Mesothelial cell of epicardium (in vitro differentiated cells): Measurements from ENCODE around the gene CXCL16. TPM values are rescaled to one million over a fixed set of nuclear protein-coding genes. Genes with fewer than 3 reads are reported as not detected.

Experiments
- DNase-seq, 2 experiments: peaks; one replicate each; pipeline ENCODE4 v3.0.0; 2021; ENCODE audit warnings: low spot score in 2 of 2; ENCODE audit not compliant: unreplicated experiment in 2 of 2
- H3K27ac Mint-ChIP-seq: 2 replicates; pipeline ENCODE4 v1.8.0; 2021; ENCODE audit warnings: mixed read lengths
- H3K27me3 Mint-ChIP-seq: 2 replicates; pipeline ENCODE4 v1.8.0; 2021; ENCODE audit warnings: low read depth, mixed read lengths
- H3K36me3 Mint-ChIP-seq: 2 replicates; pipeline ENCODE4 v1.8.0; 2021; ENCODE audit warnings: mixed read lengths
- H3K4me1 Mint-ChIP-seq: 2 replicates; pipeline ENCODE4 v1.8.0; 2021; ENCODE audit warnings: mixed read lengths
- H3K4me3 Mint-ChIP-seq: 2 replicates; pipeline ENCODE4 v1.8.0; 2021; ENCODE audit warnings: mild to moderate bottlenecking, moderate library complexity, mixed read lengths
- H3K9me3 Mint-ChIP-seq: 2 replicates; pipeline ENCODE4 v1.8.0; 2021; ENCODE audit warnings: mixed read lengths
- total RNA-seq: library from RNA; stranded (reverse); gene quantifications from 3 replicates; pipeline ENCODE4 v1.2.1, GENCODE V29; 2021
- TF ChIP-seq, protein P1 (sequence below): fragments of 200-600 bp; sonication (generic); IDR thresholded peaks from one replicate; pipeline ENCODE4 v1.5.0; 2021; ENCODE audit warnings: antibody characterized with exemption; ENCODE audit not compliant: unreplicated experiment

The CXCL16 gene
- total RNA-seq, 1 donor from 2014 or later = 8.1 TPM

DNA sequence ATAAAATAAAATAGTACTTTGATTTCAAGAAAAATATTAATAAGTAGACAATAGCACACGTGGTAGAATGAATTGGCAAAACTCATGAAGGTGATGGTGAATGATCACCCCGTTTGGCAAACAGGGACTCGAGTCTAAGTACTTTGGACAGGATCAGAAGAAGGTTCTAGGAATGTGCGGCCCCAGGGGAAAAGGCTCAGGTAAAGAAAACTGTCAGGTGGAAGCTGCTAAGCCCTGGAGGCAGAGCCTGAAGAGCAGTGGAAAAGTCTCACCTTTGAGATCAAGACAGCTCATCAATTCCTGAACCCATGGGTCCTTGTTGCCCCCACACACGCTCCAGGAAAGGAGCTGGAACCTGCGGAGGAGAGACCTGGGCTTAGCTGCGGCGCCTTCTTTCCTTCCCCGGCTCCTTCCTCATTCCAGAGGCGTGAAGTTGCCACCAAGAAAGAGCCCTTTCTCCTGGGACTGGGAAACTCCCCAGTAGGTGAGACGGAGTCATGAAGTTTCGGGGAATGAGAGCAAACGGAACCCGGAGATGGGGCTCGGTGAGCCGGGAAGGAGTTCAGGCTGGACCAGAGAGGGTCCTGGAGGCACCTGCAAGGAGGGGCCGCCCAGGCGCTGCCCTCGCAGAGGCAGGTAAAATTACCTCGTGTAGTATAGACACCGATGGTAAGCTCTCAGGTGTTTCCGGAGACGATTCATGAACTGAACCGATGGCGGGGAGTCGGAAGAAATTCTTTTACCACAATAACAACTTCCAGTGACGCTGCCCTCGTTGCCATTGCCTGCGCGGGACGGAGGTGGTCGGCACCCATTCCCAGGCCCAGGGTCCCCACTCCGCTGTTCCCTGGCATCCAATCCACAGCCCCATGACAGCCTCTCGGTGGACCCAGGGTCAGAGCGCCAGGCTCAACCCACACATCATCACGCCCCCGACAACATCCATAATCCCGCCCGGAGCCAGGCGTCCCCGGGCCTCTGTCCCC is 1.3 kb downstream of the CXCL16 start:
- H3K9me3 Mint-ChIP-seq = no peaks in the 10 kb centered on the region
- H3K27me3 Mint-ChIP-seq = peaks cover 77% of the 10 kb centered on the region
- H3K27ac Mint-ChIP-seq = peak overlapping the region; percentile 92
- TF ChIP-seq, protein P1, sequence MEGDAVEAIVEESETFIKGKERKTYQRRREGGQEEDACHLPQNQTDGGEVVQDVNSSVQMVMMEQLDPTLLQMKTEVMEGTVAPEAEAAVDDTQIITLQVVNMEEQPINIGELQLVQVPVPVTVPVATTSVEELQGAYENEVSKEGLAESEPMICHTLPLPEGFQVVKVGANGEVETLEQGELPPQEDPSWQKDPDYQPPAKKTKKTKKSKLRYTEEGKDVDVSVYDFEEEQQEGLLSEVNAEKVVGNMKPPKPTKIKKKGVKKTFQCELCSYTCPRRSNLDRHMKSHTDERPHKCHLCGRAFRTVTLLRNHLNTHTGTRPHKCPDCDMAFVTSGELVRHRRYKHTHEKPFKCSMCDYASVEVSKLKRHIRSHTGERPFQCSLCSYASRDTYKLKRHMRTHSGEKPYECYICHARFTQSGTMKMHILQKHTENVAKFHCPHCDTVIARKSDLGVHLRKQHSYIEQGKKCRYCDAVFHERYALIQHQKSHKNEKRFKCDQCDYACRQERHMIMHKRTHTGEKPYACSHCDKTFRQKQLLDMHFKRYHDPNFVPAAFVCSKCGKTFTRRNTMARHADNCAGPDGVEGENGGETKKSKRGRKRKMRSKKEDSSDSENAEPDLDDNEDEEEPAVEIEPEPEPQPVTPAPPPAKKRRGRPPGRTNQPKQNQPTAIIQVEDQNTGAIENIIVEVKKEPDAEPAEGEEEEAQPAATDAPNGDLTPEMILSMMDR = no peak
- DNase-seq = no peak
- peak overlapping the region; percentile 72 for H3K4me3 Mint-ChIP-seq
- no peaks in the 10 kb centered on the region for H3K36me3 Mint-ChIP-seq
- H3K4me1 Mint-ChIP-seq = peaks cover 16% of the 10 kb centered on the region

DNA sequence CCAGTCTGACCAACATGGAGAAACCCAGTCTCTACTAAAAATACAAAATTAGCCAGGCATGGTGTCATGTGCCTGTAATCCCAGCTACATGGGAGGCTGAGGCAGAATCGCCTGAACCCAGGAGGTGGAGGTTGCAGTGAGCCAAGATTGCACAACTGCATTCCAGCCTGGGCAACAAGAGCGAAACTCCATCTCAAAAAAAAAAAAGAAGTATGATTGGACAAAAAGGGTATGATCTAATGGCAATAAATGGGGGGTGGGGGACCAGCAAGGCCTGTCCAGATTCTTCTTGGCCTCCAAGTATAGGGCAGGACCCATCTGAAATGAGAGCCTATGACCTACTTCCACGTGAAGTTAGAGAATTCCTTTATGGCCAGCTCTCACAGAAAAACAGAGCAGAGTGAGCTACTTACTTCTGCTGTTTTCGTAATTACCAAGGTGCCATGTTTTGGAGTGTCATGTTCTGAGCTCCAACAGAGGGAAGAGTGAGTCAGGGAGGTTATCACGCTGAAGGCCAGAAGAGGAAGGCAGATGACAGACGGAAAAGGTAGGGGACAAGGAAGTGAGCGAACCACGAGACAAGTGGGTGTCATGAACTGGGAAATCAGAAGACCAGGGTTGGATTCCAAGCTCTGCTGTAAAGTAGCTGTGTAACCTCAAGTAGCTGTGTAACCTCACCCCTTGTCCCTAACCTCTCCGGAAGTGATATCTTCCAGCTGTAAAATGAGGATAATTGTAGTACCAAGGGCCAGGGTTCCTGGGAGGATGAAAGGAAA is 3.7 kb downstream of the CXCL16 start:
- Mint-ChIP-seq H3K36me3 (no peaks in the 10 kb centered on the region), H3K4me3 (no peak overlapping the region), H3K4me1 (peaks cover 19% of the 10 kb centered on the region), H3K9me3 (no peaks in the 10 kb centered on the region), H3K27me3 (peaks cover 53% of the 10 kb centered on the region), H3K27ac (no peak overlapping the region)
- DNase-seq = no peak
- TF ChIP-seq, protein P1 = no peak

DNA sequence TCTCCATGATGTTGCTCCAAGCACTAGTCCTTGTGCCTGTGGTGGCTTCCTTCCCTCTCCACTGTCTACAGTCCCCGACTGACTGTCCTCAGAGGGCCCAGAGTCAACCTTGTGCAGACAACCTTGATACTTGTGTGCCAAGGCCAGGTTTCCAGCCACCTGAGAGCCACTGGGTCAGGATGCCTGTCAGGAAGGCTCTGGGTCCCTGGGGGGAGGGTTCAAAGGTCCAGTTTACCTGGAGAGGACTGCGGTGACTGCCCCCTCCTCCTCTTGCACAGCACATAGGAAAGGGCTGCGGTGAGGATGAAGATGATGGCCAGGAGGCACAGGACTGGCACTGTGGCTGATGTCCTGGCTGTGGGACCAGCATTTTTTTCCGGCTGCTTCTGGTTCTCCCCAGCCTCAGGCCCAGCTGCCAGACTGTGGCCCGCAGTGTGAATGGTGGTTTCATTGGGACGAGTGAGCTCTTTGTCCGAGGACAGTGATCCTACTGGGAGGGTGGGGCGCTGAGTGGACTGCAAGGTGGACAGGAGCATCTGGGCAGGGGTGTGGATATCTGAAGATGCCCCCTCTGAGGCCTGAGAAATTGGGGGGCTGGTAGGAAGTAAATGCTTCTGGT is 4.8 kb downstream of the CXCL16 start:
- Mint-ChIP-seq H3K36me3 (no peaks in the 10 kb centered on the region), H3K27me3 (peaks cover 42% of the 10 kb centered on the region), H3K27ac (no peak overlapping the region), H3K4me1 (peaks cover 18% of the 10 kb centered on the region), H3K9me3 (no peaks in the 10 kb centered on the region), H3K4me3 (no peak overlapping the region)
- DNase-seq = no peak
- TF ChIP-seq, protein P1 = no peak

DNA sequence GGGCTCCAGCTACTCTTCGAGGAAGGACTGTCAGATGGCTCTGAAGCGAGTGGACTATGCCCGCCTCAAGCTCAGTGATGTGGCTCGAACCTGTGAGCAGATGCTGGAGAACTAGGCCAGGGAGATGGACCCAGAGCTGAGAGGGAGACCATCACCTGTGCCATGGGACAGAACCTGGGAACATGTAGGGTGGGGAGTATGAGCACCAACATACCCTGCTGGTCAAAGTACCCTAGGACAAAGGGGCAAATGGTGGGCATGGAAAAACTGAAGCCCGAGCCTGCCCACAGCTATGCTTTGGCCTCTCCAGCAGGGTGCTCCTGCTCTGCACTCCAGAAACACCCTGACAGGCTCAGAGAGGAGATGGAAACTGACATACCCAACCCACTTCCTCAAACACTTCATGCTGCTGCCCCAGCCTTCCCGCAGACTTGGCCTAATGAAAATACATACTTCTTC is 6.6 kb downstream of the CXCL16 start:
- Mint-ChIP-seq H3K4me1 (peaks cover 8% of the 10 kb centered on the region), H3K4me3 (no peak overlapping the region), H3K27me3 (peaks cover 27% of the 10 kb centered on the region), H3K9me3 (no peaks in the 10 kb centered on the region), H3K36me3 (no peaks in the 10 kb centered on the region), H3K27ac (no peak overlapping the region)
- no peak for DNase-seq
- TF ChIP-seq, protein P1 = no peak

DNA sequence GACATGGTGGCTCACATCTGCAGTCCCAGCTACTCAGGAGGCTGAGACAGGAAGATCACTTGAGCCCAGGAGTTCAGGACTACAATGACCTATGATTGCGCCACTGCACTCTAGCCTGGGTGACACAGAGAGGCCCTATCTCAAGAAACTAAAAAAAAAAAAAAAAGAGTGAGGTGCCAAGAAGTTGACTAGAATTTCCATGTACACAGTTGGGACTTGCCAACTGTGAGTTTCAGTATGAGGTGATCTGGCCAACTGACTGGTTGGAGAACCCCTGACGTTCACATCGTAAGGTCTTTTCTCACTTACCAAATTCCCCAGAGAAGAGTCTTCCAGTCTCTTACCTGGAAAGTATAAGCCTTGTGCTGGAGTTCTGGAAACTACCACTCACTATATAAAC is 11.6 kb downstream of the CXCL16 start:
- Mint-ChIP-seq H3K9me3 (no peaks in the 10 kb centered on the region), H3K4me1 (peaks cover 7% of the 10 kb centered on the region), H3K4me3 (no peak overlapping the region), H3K27me3 (peaks cover 7% of the 10 kb centered on the region), H3K36me3 (no peaks in the 10 kb centered on the region), H3K27ac (no peak overlapping the region)
- TF ChIP-seq, protein P1 = no peak
- no peak for DNase-seq
